H1 (cell line): Measurements from ENCODE around the gene RNF111. TPM values are rescaled to one million over a fixed set of nuclear protein-coding genes. Genes with fewer than 3 reads are reported as not detected.
A peak's percentile ranks its signal among the peaks of the same experiment; 100 is the strongest.

ENCODE experiments used
- CTCF ChIA-PET: fragments of 300-600 bp; sonication (Branson Sonifier 250); formaldehyde crosslinking; loops from one replicate; lab custom pipeline; 2021; ENCODE audit not compliant: partially characterized antibody; lab: Charles Lee
- POLR2A ChIA-PET: fragments of 300-600 bp; sonication (Branson Sonifier 250); formaldehyde crosslinking; loops from one replicate; lab custom pipeline; 2021; ENCODE audit warnings: inconsistent platforms; ENCODE audit not compliant: partially characterized antibody; lab: Charles Lee
- DNase-seq, 2 experiments: peaks; one replicate each; pipeline versions ENCODE4 v3.0.0 to v3.0.0-alpha.2; 2010 to 2022; ENCODE audit warnings: low spot score in 2 of 2, low read depth in 1 of 2, mixed read lengths in 1 of 2
- FAIRE-seq: peaks from 2 replicates; lab custom pipeline; 2011; peaks lifted over from hg19 to GRCh38; lab: Jason Lieb, UNC
- H2AFZ ChIP-seq: 2 replicates; pipeline ENCODE4 v1.8.1; 2012; ENCODE audit warnings: low read length, inconsistent platforms
- H2AK5ac ChIP-seq: 2 replicates; pipeline ENCODE4 v1.6.1; 2013; ENCODE audit warnings: low read depth, low read length
- H2BK120ac ChIP-seq: replicated peaks from 2 replicates; pipeline ENCODE3; 2013; ENCODE audit warnings: low read depth, low read length, inconsistent platforms
- H2BK12ac ChIP-seq: 2 replicates; pipeline ENCODE4 v1.6.1; 2013; ENCODE audit warnings: low read depth, low read length
- H2BK15ac ChIP-seq: 2 replicates; pipeline ENCODE4 v1.6.1; 2013; ENCODE audit warnings: low read length
- H2BK20ac ChIP-seq: 2 replicates; pipeline ENCODE4 v1.6.1; 2013; ENCODE audit warnings: low read length
- H2BK5ac ChIP-seq: 2 replicates; pipeline ENCODE4 v1.6.1; 2013; ENCODE audit warnings: low read depth, low read length
- H3K14ac ChIP-seq: 2 replicates; pipeline ENCODE4 v1.6.1; 2013; ENCODE audit warnings: inconsistent platforms; ENCODE audit not compliant: insufficient read length
- H3K18ac ChIP-seq: 2 replicates; pipeline ENCODE4 v1.6.1; 2013; ENCODE audit warnings: low read length; ENCODE audit errors: extremely low read depth
- H3K23ac ChIP-seq: 2 replicates; pipeline ENCODE4 v1.6.1; 2013; ENCODE audit warnings: inconsistent platforms; ENCODE audit not compliant: insufficient read length
- H3K23me2 ChIP-seq: 2 replicates; pipeline ENCODE4 v1.6.1; 2013; ENCODE audit warnings: low read depth, low read length
- H3K27ac ChIP-seq: 2 replicates; pipeline ENCODE4 v1.6.1; 2011; ENCODE audit warnings: low read depth, low read length, inconsistent platforms
- H3K27me3 ChIP-seq, 4 experiments: replicated peaks in 1 of 4; 1 replicate in 1 of 4; 2 replicates in 3 of 4; pipeline versions ENCODE4 v1.6.1 to v1.8.1; 2011 to 2013; ENCODE audit warnings: low read length in 3 of 4, mild to moderate bottlenecking in 3 of 4, inconsistent platforms in 2 of 4, mixed read lengths in 2 of 4, moderate library complexity in 1 of 4; ENCODE audit not compliant: control insufficient read depth in 3 of 4, insufficient read depth in 3 of 4; ENCODE audit errors: extremely low read depth in 1 of 4
- H3K36me3 ChIP-seq, 4 experiments: 2 replicates each; pipeline versions ENCODE4 v1.6.1 to v1.8.1; 2011 to 2013; ENCODE audit warnings: mild to moderate bottlenecking in 4 of 4, low read length in 3 of 4, moderate library complexity in 2 of 4, control low read depth in 1 of 4, inconsistent platforms in 1 of 4; ENCODE audit not compliant: insufficient read depth in 4 of 4, control insufficient read depth in 2 of 4
- H3K4ac ChIP-seq: replicated peaks from 2 replicates; pipeline ENCODE3; 2013; ENCODE audit warnings: low read length, low read depth, mixed read lengths, inconsistent platforms; ENCODE audit not compliant: insufficient read length
- H3K4me1 ChIP-seq, 4 experiments: replicated peaks in 1 of 4; 1 replicate in 1 of 4; 2 replicates in 3 of 4; pipeline versions ENCODE4 v1.6.1 to v1.8.1; 2011 to 2013; ENCODE audit warnings: low read length in 3 of 4, inconsistent platforms in 2 of 4, mixed read lengths in 1 of 4; ENCODE audit not compliant: insufficient read depth in 4 of 4, control insufficient read depth in 3 of 4
- H3K4me2 ChIP-seq, 2 experiments: 2 replicates each; pipeline versions ENCODE4 v1.6.1 to v1.8.1; 2011 to 2013; ENCODE audit warnings: low read depth in 2 of 2, low read length in 2 of 2, control low read depth in 1 of 2, inconsistent platforms in 1 of 2, mild to moderate bottlenecking in 1 of 2; ENCODE audit not compliant: insufficient read depth in 1 of 2
- H3K4me3 ChIP-seq, 4 experiments: fragments of 200-600, 300-600 bp in 1 of 4; sonication (generic), shearing (Covaris generic), sonication (Bioruptor Twin) in 1 of 4; 2 replicates each; pipeline versions ENCODE4 v1.5.1 to v1.8.1; 2011 to 2016; ENCODE audit warnings: low read length in 4 of 4, low read depth in 3 of 4, control low read depth in 2 of 4, inconsistent platforms in 2 of 4, mild to moderate bottlenecking in 2 of 4, mixed read lengths in 1 of 4, moderate library complexity in 1 of 4; ENCODE audit not compliant: insufficient read depth in 2 of 4; ENCODE audit errors: extremely low read depth in 1 of 4
- H3K56ac ChIP-seq: replicated peaks from 2 replicates; pipeline ENCODE3; 2013; ENCODE audit warnings: low read depth, mild to moderate bottlenecking, mixed read lengths, low read length, inconsistent platforms; ENCODE audit not compliant: insufficient read length
- H3K79me1 ChIP-seq: 2 replicates; pipeline ENCODE4 v1.6.1; 2013; ENCODE audit warnings: low read depth, low read length, control low read depth
- H3K79me2 ChIP-seq, 2 experiments: 2 replicates each; pipeline versions ENCODE4 v1.6.1 to v1.8.1; 2012 to 2013; ENCODE audit warnings: low read length in 2 of 2, mild to moderate bottlenecking in 2 of 2, inconsistent platforms in 1 of 2; ENCODE audit not compliant: insufficient read depth in 2 of 2, control insufficient read depth in 1 of 2
- H3K9ac ChIP-seq, 4 experiments: replicated peaks in 1 of 4; 1 replicate in 1 of 4; 2 replicates in 3 of 4; pipeline versions ENCODE4 v1.6.1 to v1.8.1; 2011 to 2013; ENCODE audit warnings: low read depth in 3 of 4, low read length in 3 of 4, control low read depth in 2 of 4, mild to moderate bottlenecking in 2 of 4, moderate library complexity in 2 of 4, inconsistent platforms in 1 of 4; ENCODE audit errors: extremely low read depth in 1 of 4
- H3K9me3 ChIP-seq, 2 experiments: 2 replicates each; pipeline versions ENCODE4 v1.6.1 to v1.8.1; 2012 to 2013; ENCODE audit warnings: mild to moderate bottlenecking in 2 of 2, moderate library complexity in 2 of 2, control low read depth in 1 of 2, inconsistent platforms in 1 of 2, low read depth in 1 of 2, low read length in 1 of 2, mixed read lengths in 1 of 2; ENCODE audit not compliant: insufficient read depth in 2 of 2
- H4K20me1 ChIP-seq, 2 experiments: replicated peaks in 1 of 2; 2 replicates each; pipeline versions ENCODE3 to v1.8.1; 2011 to 2013; ENCODE audit warnings: inconsistent platforms in 2 of 2, low read length in 2 of 2, mild to moderate bottlenecking in 1 of 2; ENCODE audit not compliant: insufficient read depth in 2 of 2, control insufficient read depth in 1 of 2
- H4K5ac ChIP-seq: 2 replicates; pipeline ENCODE4 v1.6.1; 2013; ENCODE audit warnings: low read length, low read depth, mixed read lengths, inconsistent platforms; ENCODE audit not compliant: insufficient read length
- H4K8ac ChIP-seq: 2 replicates; pipeline ENCODE4 v1.8.0; 2013; ENCODE audit warnings: mild to moderate bottlenecking, moderate library complexity, low read length, inconsistent platforms; ENCODE audit not compliant: insufficient read depth; ENCODE audit errors: extremely low read depth
- H4K91ac ChIP-seq: replicated peaks from 2 replicates; pipeline ENCODE3; 2013; ENCODE audit warnings: low read length, mixed read lengths, inconsistent platforms; ENCODE audit not compliant: insufficient read length
- CEBPB ChIP-seq: IDR thresholded peaks from 2 replicates; pipeline ENCODE4 v1.6.1; 2012; ENCODE audit warnings: low read depth, low read length
- CREB1 ChIP-seq: IDR thresholded peaks from 2 replicates; pipeline ENCODE4 v1.6.1; 2012; ENCODE audit warnings: inconsistent platforms
- CTBP2 ChIP-seq: IDR thresholded peaks from 2 replicates; pipeline ENCODE4 v1.7.0; 2011; ENCODE audit warnings: borderline replicate concordance, mild to moderate bottlenecking, moderate library complexity, mixed read lengths, low read length; ENCODE audit not compliant: insufficient read depth, insufficient read length
- E2F6 ChIP-seq: IDR thresholded peaks from 2 replicates; pipeline ENCODE4 v1.6.1; 2012; ENCODE audit warnings: inconsistent platforms
- KDM1A ChIP-seq: fragments of 200-600, 300-600 bp; sonication (generic); IDR thresholded peaks from 2 replicates; pipeline ENCODE4 v1.7.1; 2016; ENCODE audit warnings: mild to moderate bottlenecking, low read length, borderline replicate concordance
- NANOG ChIP-seq: IDR thresholded peaks from 2 replicates; pipeline ENCODE4 v1.6.1; 2011; ENCODE audit warnings: low read length, low read depth, mild to moderate bottlenecking, inconsistent platforms; ENCODE audit not compliant: insufficient read depth, poor library complexity, severe bottlenecking
- POLR2A ChIP-seq, 2 experiments: IDR thresholded peaks; 1 replicate in 1 of 2; 2 replicates in 1 of 2; pipeline ENCODE4 v1.6.1; 2011; ENCODE audit warnings: low read depth in 2 of 2, low read length in 2 of 2, mild to moderate bottlenecking in 2 of 2; ENCODE audit errors: control extremely low read depth in 1 of 2
- SIRT6 ChIP-seq: IDR thresholded peaks from one replicate; pipeline ENCODE4 v1.7.1; 2012; ENCODE audit warnings: low read length, inconsistent platforms
- SP4 ChIP-seq: IDR thresholded peaks from 2 replicates; pipeline ENCODE4 v1.6.1; 2012; ENCODE audit warnings: low read length, inconsistent platforms
- SUZ12 ChIP-seq: fragments of 200-600 bp; sonication (generic); IDR thresholded peaks from 2 replicates; pipeline ENCODE4 v1.6.1; 2012; ENCODE audit warnings: mild to moderate bottlenecking, inconsistent platforms, low read length, moderate library complexity, mixed read lengths
- TAF1 ChIP-seq: IDR thresholded peaks from 2 replicates; pipeline ENCODE4 v1.6.1; 2011; ENCODE audit warnings: mild to moderate bottlenecking, low read depth, low read length
- WGBS, 2 experiments: shearing (Covaris generic) in 1 of 2; methylation state at CpG; one replicate each; pipeline versions ENCODE4 v1.1.6 to v1.1.7; 2013 to 2015; ENCODE audit warnings: low lambda C conversion rate in 2 of 2, mixed read lengths in 2 of 2, inconsistent platforms in 1 of 2, low coverage in 1 of 2, missing lambda C conversion rate in 1 of 2; ENCODE audit not compliant: insufficient replicate concordance in 2 of 2, insufficient coverage in 1 of 2, insufficient read length in 1 of 2; ENCODE audit errors: extremely low coverage in 1 of 2, missing lambda C conversion rate in 1 of 2; 5-methylcytosine and 5-hydroxymethylcytosine counted together
- polyA plus RNA-seq, 7 experiments: library from polyadenylated mRNA; depleted of rRNA in 3 of 7; stranded (reverse) in 5 of 7; unstranded in 2 of 7; fragments of >200 nt in 5 of 7; fragments of 200-250 nt in 2 of 7; gene quantifications; 1 replicate in 5 of 7; 2 replicates in 1 of 7; 4 replicates in 1 of 7; pipeline versions ENCODE4 v1.2.1 to v1.2.3, GENCODE V29; 2011 to 2013; ENCODE audit warnings: missing spikeins in 2 of 7, mixed read lengths in 2 of 7
- total RNA-seq: library from RNA; stranded (reverse); fragmentation: NEBNext Ultra II Directional; extraction: Animal tissue kit (Norgen Biotek cat#: 25700); gene quantifications from 2 replicates; pipeline ENCODE4 v1.2.1, GENCODE V29; 2021

Gene RNF111
- total and polyA plus RNA-seq, 2 of the 8 experiments (the other 6 are each of a cell fraction or from before 2014, with no cell fraction given): 18.5 to 26.6 TPM

- peak within 1 kb of the TSS; percentile 79; the same call in 1 of the 2 replicates for H2AFZ ChIP-seq
- no peak within 1 kb of the TSS for H2BK20ac ChIP-seq
- H2BK12ac ChIP-seq: no peak within 1 kb of the TSS
- H3K18ac ChIP-seq: peak within 1 kb of the TSS; percentile 98
- ChIA-PET POLR2A (interaction anchor here (0.7 to 1.0 kb wide), 4 partner anchors 53 to 268 kb away, joined by 3 read pairs; partner anchors contain the start of gene MYO1E), CTCF (interaction anchor here (1.0 kb wide), 2 partner anchors 125 to 396 kb away, joined by 3 read pairs; no protein-coding TSS in a partner anchor)
- peak within 1 kb of the TSS; percentile 88 for H3K56ac ChIP-seq
- peak; percentile 70 for FAIRE-seq
- no peaks in the 10 kb centered on the region for H3K23me2 ChIP-seq
- no peak within 1 kb of the TSS for H3K14ac ChIP-seq
- H3K9me3 ChIP-seq: no peaks in the 10 kb centered on the region
- H3K23ac ChIP-seq: no peak within 1 kb of the TSS
- H3K36me3 ChIP-seq: peaks cover 9 to 26% (median 19%) of the 10 kb centered on the region in 4 experiments
- peak; percentile 79 to 89 for DNase-seq
- H2BK5ac ChIP-seq: peak within 1 kb of the TSS; percentile 93
- no peaks in the 10 kb centered on the region for H3K27me3 ChIP-seq
- 0% methylated on average over 47 of the region's 57 CpGs; no CpG with 5 or more reads in 1 of the 2 experiments for WGBS, 2 experiments
- H4K20me1 ChIP-seq: no peaks in the 10 kb centered on the region
- no peak within 1 kb of the TSS for H2AK5ac ChIP-seq
- H3K27ac ChIP-seq: peak within 1 kb of the TSS; percentile 81
- no peak within 1 kb of the TSS for H3K4ac ChIP-seq
- peak within 1 kb of the TSS; percentile 67 to 87 (median 80) for H3K4me3 ChIP-seq
- H4K5ac ChIP-seq: peak within 1 kb of the TSS; percentile 92
- H2BK120ac ChIP-seq: peak within 1 kb of the TSS; percentile 7
- H3K79me1 ChIP-seq: no peaks in the 10 kb centered on the region
- peak within 1 kb of the TSS; percentile 64 to 81 for H3K4me2 ChIP-seq
- no peak within 1 kb of the TSS for H4K91ac ChIP-seq
- H3K4me1 ChIP-seq: peaks cover 0 to 2% (median 0%) of the 10 kb centered on the region in 4 experiments; a peak in 2 of 7 replicates
- no peak within 1 kb of the TSS for H2BK15ac ChIP-seq
- H3K79me2 ChIP-seq: peaks cover 0 to 11% of the 10 kb centered on the region in 2 experiments; a peak in 2 of 4 replicates
- H4K8ac ChIP-seq: peak within 1 kb of the TSS; percentile 82; the same call in 1 of the 2 replicates
- peak within 1 kb of the TSS; percentile 68 to 89 (median 88) for H3K9ac ChIP-seq
- TF ChIP-seq CREB1: peak; percentile 60
- TF ChIP-seq CEBPB: no peak
- peak; percentile 18; the same call in 1 of the 2 replicates for TF ChIP-seq SP4
- TF ChIP-seq NANOG: no peak
- peak; percentile 96 for TF ChIP-seq TAF1
- no peak for TF ChIP-seq CTBP2
- TF ChIP-seq SUZ12: no peak
- TF ChIP-seq SIRT6: no peak
- no peak for TF ChIP-seq KDM1A
- peak; percentile 98 to 99 for TF ChIP-seq POLR2A (IDR thresholded peaks at IDR 0.05; ENCODE audit: control extremely low read depth in 1 of 2, low read depth in 2 of 2, low read length in 2 of 2)
- TF ChIP-seq E2F6: peak; percentile 48; the same call in 1 of the 2 replicates
These were observed 117.7 kb downstream of the RNF111 start, which contains the start of gene CCNB2 for GRCh38 chr15:59104912-59105732. Gene CCNB2 (plus strand): TSS chr15:59105146. CDS start chr15:59105269, 123 bp downstream.
